Mononuclear cell (primary cell): Measurements from ENCODE around the gene ATG2A. TPM values are rescaled to one million over a fixed set of nuclear protein-coding genes. Genes with fewer than 3 reads are reported as not detected.

Experiments used
- H3K27me3 ChIP-seq: 2 replicates; pipeline ENCODE4 v1.6.0; 2011; ENCODE audit warnings: low read length, control low read depth; ENCODE audit not compliant: insufficient read depth
- H3K4me1 ChIP-seq: 2 replicates; pipeline ENCODE4 v1.5.1; 2011; ENCODE audit warnings: mild to moderate bottlenecking, low read length, control low read depth; ENCODE audit not compliant: insufficient read depth
- H3K4me3 ChIP-seq: 2 replicates; pipeline ENCODE4 v1.5.1; 2011; ENCODE audit warnings: mild to moderate bottlenecking, low read length, moderate library complexity
- H3K9me3 ChIP-seq: 2 replicates; pipeline ENCODE4 v1.5.1; 2011; ENCODE audit warnings: low read depth, mild to moderate bottlenecking, control low read depth, low read length
- total RNA-seq: library from RNA; depleted of rRNA; stranded (reverse); fragments of >200 nt; gene quantifications from one replicate; pipeline ENCODE4 v1.2.3, GENCODE V29; 2012

Gene ATG2A
- 80.2 TPM for total RNA-seq

DNA sequence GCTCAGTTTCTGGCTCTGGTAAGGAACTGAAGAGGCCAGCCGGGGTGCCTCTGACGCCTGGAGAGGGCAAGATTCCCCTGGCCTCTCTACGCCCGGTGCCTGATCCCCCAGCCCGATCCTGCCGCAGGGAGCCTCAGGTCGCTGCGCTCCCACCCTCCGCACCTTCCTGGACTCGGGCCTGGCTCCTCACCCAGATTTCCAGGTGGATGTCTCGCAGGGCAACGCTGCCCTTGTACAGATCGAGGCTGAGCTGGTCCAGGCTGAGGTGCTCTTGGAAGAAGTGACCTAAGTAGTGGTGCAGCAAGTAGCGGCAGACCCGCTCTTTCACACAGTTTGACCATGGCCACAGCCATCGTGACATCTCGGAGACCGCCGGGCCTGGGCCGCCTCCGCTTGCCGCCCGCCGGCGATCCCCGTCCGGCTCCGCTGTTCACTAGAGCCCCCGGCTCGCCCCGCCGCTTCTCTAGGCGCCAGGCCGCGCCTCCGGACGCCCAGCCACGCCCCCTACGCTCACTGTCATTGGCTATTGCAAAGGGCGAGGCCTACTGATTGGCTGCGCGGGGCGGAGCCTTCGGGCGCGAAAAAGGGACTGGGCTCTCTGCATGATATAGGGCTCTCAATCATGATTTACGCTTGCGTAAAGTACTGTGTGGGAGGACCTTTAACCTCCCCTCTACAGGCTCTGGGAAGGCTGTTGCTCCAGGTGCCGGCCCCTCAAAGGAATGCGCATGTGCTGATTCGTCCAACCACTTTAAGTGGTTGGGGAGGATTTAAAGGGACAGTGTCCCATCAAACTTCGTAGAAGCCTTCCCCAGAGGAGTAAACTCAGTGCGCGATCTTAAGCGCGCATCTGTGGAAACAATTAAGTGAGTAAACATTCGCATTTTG is at the start of gene ATG2A:
ATG2A (minus strand) TSS at position 435 of the 888 bp plus-strand sequence; CDS start at position 361, 74 bp downstream.
- Histone ChIP-seq H3K27me3 (no peaks in the 10 kb centered on the region), H3K9me3 (no peaks in the 10 kb centered on the region), H3K4me3 (peak within 1 kb of the TSS; percentile 77)

DNA sequence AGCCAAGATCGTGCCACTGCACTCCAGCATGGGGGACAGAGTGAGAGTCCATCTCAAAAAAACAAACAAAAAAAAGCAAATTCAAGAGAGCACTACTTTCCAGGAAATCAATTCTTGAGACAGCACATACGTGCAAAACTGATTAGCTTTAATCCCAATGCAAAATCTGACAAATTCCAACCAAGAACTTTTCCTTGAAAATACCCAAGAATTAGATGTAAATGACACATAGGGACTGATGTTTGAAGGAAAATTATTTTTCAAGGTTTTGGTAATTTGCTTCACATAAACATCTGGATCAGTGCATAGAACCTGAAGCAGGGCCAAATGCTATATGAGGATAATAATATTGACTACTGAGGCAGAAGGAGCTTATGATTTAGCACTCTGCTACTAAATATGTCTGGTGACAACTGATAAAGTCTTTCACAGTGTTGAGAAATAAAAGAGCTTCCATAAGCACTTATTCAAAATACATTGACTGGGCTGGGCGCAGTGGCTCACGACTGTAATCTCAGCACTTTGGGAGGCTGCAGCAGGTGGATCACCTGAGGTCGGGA is 46.1 kb upstream of the ATG2A start:
- Histone ChIP-seq H3K9me3 (no peaks in the 10 kb centered on the region), H3K4me3 (no peak overlapping the region), H3K27me3 (no peaks in the 10 kb centered on the region), H3K4me1 (peaks cover 7% of the 10 kb centered on the region)

More for the DNA sequence above, at the start of gene ATG2A:
- peaks cover 24% of the 10 kb centered on the region for H3K4me1 ChIP-seq

DNA sequence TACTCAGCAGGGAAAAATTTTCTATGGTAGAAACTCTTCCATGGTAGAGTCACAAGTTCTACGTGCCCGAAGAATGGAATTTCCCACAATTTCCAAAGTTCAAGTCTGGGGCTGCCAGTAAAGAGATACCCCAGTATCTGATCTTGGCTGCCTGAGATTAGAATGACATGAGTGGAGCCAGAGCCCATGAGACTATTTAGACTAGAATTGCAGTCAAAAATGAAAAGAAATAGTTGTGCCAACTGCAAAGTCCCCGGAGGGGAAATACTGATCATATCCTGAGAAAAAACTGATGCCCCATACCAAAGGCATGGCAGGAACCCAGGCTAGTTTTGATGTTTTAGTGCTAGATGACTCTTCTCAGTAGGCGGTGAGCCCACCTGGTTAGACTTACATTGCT is 43.7 kb upstream of the ATG2A start:
- Histone ChIP-seq H3K4me1 (peaks cover 7% of the 10 kb centered on the region), H3K4me3 (no peak overlapping the region), H3K9me3 (no peaks in the 10 kb centered on the region), H3K27me3 (no peaks in the 10 kb centered on the region)

DNA sequence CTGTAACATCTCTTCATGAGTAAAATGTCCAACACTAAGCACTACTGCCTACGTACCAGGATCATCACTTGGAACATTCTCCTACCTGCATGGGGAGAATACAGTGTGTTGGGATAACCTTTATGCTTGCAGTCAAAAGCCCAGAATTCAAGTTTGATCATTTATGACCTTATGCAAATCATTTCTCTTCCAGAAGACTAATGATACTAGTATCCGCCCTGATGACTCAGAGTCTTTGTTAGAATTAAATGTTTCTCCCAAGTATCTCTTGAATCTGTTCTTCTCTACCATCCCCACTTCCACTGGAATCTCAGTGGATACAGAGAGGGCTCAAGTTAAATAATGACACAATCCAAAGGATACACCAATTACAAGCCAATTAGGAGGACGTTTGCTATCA is 42.5 kb upstream of the ATG2A start:
- H3K27me3 ChIP-seq: peaks cover 3% of the 10 kb centered on the region
- H3K9me3 ChIP-seq: no peaks in the 10 kb centered on the region
- peaks cover 5% of the 10 kb centered on the region for H3K4me1 ChIP-seq
- no peak overlapping the region for H3K4me3 ChIP-seq

DNA sequence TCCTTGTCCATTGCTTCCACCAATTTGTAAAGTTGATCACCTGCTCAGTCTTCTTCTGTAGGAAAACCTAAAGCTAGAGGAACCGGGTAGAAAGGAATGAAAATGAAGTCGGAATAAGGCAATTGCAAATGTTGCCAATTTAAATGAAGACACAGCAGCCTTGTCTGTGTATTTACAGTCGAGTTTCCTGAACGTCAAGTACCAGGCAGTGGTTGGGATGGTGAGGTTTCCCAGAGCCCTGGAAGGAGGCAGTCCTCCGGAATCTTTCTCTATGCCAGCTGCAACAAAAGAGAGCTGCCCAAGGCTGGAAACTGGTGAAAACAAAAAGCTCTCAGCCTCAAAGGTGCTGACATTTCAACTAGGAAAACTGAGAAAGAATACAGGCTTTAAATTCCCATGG is 37.2 kb upstream of the ATG2A start:
- Histone ChIP-seq H3K27me3 (peaks cover 6% of the 10 kb centered on the region), H3K9me3 (no peaks in the 10 kb centered on the region), H3K4me3 (no peak overlapping the region), H3K4me1 (no peaks in the 10 kb centered on the region)

DNA sequence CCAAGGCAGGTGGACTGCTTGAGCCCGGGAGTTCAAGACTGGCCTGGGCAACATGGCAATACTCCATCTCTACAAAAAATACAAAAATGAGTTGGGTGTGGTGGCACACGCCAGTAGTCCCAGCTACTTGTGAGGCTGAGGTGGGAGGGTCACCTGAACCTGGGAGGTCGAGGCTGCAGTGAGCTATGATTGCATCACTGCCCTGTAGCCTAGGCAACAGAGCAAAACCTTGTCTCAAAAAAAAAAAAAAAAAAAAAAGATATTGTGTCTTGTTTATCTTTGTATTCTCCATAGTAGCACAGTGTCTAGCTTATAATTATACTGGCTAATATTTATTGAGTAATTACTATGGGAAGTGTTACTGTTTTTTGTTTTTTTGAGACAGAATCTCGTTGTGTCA is 34.5 kb upstream of the ATG2A start:
- H3K4me1 ChIP-seq: no peaks in the 10 kb centered on the region
- H3K9me3 ChIP-seq: no peaks in the 10 kb centered on the region
- H3K27me3 ChIP-seq: peaks cover 6% of the 10 kb centered on the region
- no peak overlapping the region for H3K4me3 ChIP-seq

DNA sequence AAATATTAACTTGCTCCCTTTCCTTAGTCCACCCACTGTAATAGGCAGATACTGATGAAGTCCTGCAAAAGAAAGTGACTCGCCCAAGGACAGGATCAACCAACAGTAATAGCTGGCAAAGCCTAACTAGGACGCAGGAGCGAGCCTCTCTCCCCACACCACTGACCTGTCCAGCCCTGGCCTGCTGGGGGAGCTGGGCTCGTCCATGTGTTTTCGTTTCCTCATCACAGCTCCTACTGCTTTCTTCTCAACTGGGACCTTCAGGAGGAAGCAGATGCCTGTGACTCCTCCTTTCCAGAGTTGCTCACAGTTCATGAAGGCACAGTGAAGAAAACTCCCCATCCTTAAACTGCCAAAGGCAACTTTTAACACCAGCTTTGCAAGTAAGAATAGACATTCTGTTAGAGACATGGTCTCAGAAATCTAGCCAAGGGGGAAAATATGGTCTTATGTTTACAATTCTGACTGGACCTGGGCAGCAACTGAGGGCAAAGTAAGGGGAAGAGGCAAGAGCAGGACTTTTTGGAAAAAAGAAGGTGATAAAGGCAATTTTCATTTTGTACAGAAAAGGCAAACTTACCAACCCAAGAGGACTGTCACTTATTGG is 30.3 kb upstream of the ATG2A start:
- H3K9me3 ChIP-seq: no peaks in the 10 kb centered on the region

DNA sequence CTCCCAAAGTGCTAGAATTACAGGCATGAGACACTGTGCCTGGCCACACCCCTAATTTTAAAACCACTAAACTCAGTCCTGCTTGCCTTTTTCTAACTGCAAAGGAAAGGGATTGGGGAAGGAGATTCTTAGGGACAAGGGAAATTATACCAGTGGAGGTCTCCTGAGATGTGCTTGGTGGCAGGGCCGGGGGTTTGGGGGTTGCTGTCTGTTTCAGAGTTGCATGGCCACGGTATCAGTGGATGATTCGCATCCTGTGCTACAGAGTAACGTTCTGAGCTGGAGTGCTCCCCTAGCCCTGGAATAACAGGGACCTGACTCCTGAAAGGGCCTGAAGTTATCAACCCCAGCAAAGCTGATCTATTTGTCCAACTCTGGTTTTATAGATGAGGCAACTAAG is 19.5 kb upstream of the ATG2A start:
- Histone ChIP-seq H3K9me3 (no peaks in the 10 kb centered on the region), H3K27me3 (no peaks in the 10 kb centered on the region), H3K4me3 (no peak overlapping the region), H3K4me1 (no peaks in the 10 kb centered on the region)

More for the DNA sequence above, 30.3 kb upstream of the ATG2A start:
- Histone ChIP-seq H3K4me1 (no peaks in the 10 kb centered on the region), H3K27me3 (no peaks in the 10 kb centered on the region), H3K4me3 (no peak overlapping the region)

DNA sequence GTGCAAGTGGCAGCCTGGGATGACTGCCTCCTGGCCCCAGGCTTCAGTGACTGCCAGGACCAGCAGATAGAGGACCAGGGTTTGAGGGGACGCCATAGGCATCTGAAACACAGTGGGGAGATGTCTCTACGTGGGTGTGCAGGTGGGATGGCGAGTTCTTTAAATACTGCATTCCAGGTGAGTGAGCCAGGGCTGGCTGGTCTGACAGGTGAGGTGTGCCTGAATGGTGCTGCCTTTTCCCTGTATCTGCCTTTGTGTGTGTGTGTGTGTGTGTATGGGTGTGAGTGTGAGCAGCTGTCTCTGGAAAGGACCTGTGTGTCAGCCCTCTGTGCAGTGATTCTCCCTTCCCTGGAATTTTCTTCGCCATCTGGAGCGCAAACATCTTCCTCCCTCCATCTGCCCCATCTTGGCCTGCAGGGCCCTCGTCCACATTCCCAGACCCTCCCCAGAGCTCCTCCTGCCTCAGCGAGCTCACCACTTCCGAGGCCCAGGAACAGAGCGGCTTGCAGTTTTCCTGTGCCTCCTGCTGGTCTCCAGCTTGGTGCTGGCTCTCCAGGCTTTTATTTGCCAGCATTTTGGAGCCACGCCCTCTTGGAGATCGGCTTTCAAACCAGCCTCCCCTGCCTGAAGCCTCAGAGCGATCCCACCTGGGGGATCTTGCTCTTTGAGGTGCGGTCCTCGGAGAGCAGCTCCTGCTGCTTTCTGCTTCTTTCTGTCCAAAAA is 18.5 kb upstream of the ATG2A start, which contains the start of gene GPHA2:
GPHA2 (minus strand) TSS at position 535 of the 723 bp plus-strand sequence; CDS start at position 102, 433 bp downstream.
- H3K4me3 ChIP-seq: no peak within 1 kb of the TSS
- no peaks in the 10 kb centered on the region for H3K9me3 ChIP-seq
- no peaks in the 10 kb centered on the region for H3K4me1 ChIP-seq
- no peaks in the 10 kb centered on the region for H3K27me3 ChIP-seq

DNA sequence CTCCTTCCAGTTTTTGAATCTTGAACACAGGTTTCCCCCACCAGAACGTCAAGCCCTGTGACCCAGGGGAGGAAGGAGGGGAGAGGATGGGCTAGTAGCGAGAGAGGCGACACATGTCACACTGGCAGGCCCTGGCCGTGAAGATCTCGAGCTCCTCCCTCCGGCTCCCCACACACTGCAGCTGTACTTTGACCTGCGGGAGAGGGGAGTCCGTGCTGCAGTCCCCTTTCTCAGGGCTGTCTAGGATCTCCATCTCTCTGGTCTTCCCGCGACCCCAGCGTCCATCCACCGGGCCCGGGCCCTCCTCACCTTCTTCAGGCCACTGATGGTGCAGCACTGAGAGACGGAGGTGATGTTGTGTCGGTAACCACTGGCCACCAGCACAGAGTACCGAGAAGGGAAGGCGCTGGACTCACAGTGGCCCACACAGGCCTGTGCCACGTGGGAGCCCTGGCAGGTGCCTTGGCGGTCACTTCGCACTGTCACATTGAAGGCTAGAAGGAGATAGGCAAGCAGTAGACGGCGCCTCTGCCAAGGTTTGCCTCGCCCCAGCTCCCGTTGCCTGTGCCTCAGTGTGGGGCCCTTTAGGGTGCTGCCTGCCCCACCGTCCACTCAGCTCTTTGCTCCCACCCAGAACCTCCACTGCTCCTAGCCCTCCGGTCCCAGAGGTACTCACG is 17.8 kb upstream of the ATG2A start:
- Histone ChIP-seq H3K4me3 (no peak overlapping the region), H3K27me3 (no peaks in the 10 kb centered on the region), H3K9me3 (no peaks in the 10 kb centered on the region), H3K4me1 (no peaks in the 10 kb centered on the region)

DNA sequence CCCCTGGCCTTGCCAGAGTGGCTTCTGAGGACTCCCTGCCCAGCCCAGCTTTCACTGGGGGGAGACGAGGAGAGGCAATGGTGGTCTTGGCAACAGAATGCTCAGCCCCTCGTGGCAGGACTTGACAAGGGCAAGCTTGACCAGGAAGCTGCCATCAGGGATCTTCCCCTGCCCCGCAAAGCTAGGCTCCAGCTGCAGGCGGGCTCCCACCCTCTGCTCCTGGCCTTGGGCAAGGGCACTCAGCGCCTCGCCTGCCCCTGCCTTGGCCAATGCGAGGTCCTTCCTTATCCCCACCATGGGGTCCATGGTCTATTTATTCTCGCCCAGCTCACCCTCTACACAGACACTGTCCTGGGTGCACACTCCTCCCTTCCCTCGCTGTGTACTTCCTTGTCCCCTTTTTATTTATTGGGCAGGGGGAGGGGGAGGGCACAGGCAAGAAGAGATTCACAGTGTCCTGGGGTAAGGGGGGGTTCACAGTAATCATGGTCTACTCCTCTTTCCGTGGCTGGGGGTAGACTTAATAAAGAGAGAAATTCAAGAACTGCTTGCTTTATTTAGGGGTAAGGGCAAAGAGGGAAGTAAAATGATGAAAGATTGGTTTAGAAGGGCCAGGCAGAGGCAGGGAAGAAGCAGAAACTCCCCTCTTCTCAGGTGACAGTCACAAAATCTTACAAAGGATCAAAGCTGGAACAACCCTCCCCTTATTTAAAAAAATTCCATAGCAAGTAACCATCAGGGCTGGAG is 17.1 kb upstream of the ATG2A start:
- no peaks in the 10 kb centered on the region for H3K4me1 ChIP-seq
- no peaks in the 10 kb centered on the region for H3K9me3 ChIP-seq
- no peaks in the 10 kb centered on the region for H3K27me3 ChIP-seq
- no peak overlapping the region for H3K4me3 ChIP-seq

DNA sequence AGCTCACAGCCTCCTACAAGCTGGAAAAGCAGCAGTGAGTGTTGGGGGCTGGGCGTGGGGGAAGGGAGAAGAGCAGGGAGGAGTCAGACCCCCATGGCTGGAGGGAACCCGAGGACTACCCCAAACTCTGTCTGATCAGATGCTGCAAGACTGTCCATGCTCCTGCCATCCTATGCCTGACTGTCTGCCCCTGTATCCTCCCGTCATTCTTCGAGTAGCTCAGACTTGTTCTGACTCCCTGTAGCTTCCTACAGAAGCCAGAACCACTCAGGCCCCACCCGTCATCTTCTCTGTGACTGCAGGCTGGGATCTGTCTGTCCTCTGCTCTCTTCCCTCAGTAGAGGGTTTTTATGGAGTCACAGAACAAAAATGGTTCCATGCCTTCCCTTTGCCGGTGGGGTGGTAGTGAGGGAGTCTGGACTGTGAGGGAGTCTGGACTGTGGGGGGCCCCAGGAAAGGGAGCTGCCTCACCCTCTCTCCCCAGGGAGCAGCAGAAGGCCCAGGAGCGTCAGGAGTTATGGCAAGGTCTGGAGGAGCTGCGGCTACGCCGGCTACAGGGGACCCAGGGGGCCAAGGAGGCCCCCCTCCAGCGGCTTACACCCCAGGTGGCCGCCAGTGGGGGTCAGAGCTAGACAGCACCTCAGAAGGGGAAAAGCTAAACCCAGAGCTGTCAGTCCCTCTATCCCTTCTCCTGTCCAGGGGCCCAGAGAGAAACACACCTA is 16.4 kb upstream of the ATG2A start:
- Histone ChIP-seq H3K4me3 (no peak overlapping the region), H3K27me3 (no peaks in the 10 kb centered on the region), H3K4me1 (no peaks in the 10 kb centered on the region), H3K9me3 (no peaks in the 10 kb centered on the region)

DNA sequence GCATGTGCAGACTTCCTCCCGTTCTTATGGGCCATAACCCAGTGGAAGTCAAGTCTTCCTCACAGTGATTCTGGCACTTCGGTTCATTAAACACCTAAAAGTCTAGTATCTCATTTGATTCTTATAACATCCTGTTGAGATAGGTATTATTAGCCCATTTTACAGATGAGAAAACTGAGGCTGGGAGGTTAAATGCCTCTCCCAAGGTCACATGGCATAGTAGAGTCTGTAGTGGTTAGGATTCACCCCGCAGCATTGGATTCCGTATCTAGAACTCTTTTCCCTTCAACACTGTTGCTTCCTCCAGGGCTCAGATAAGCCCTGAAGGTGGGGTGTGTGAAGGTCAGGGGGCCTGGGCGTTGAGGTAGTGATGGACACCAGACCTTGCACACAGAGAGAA is 15.3 kb upstream of the ATG2A start:
- H3K4me1 ChIP-seq: no peaks in the 10 kb centered on the region
- H3K9me3 ChIP-seq: no peaks in the 10 kb centered on the region
- no peaks in the 10 kb centered on the region for H3K27me3 ChIP-seq
- H3K4me3 ChIP-seq: no peak overlapping the region
